GDM1 (cell line): ENCODE data around the gene KIF21A.

ENCODE experiments used
- DNase-seq: peaks from one replicate; lab custom pipeline; 2025; lab: John Stamatoyannopoulos, UW

The KIF21A gene

GRCh38 chr12:39389399-39390150 lies 53.3 kb downstream of the KIF21A start:
- DNase-seq, result no peak

- DNase-seq, result no peak
These were observed 56.6 kb downstream of the KIF21A start for GRCh38 chr12:39386335-39386734.

GRCh38 chr12:39383114-39383513 lies 59.8 kb downstream of the KIF21A start:
- no peak for DNase-seq

GRCh38 chr12:39380090-39380489 lies 62.8 kb downstream of the KIF21A start:
- no peak for DNase-seq

- no peak for DNase-seq
These were observed 64.6 kb downstream of the KIF21A start for GRCh38 chr12:39378341-39378740.

GRCh38 chr12:39375206-39375808 lies 67.6 kb downstream of the KIF21A start:
- no peak for DNase-seq

- DNase-seq, result no peak
These were observed 70.0 kb downstream of the KIF21A start for GRCh38 chr12:39372929-39373328.

- no peak for DNase-seq
These were observed 70.6 kb downstream of the KIF21A start for GRCh38 chr12:39372204-39372925.

- DNase-seq, result no peak
These were observed 73.2 kb downstream of the KIF21A start for GRCh38 chr12:39369756-39370155.

GRCh38 chr12:39368891-39369290 lies 74.0 kb downstream of the KIF21A start:
- no peak for DNase-seq

- no peak for DNase-seq
These were observed 74.8 kb downstream of the KIF21A start for GRCh38 chr12:39368096-39368495.

- DNase-seq, result no peak
These were observed 75.4 kb downstream of the KIF21A start for GRCh38 chr12:39367494-39367893.

- DNase-seq, result no peak
These were observed 77.4 kb downstream of the KIF21A start for GRCh38 chr12:39365364-39366001.

- no peak for DNase-seq
These were observed 78.7 kb downstream of the KIF21A start for GRCh38 chr12:39364196-39364595.

GRCh38 chr12:39359645-39360044 lies 83.3 kb downstream of the KIF21A start:
- no peak for DNase-seq

GRCh38 chr12:39357041-39357440 lies 85.9 kb downstream of the KIF21A start:
- DNase-seq, result no peak

- no peak for DNase-seq
These were observed 87.1 kb downstream of the KIF21A start for GRCh38 chr12:39355841-39356240.

GRCh38 chr12:39354955-39355354 lies 88.0 kb downstream of the KIF21A start:
- DNase-seq, result no peak

GRCh38 chr12:39352471-39353017 lies 90.4 kb downstream of the KIF21A start:
- DNase-seq, result no peak

- DNase-seq, result no peak
These were observed 91.8 kb downstream of the KIF21A start for GRCh38 chr12:39351153-39351552.

- DNase-seq, result no peak
These were observed 93.8 kb downstream of the KIF21A start for GRCh38 chr12:39348941-39349626.

- no peak for DNase-seq
These were observed 94.4 kb downstream of the KIF21A start for GRCh38 chr12:39348523-39348922.
